Measurements from ENCODE around the gene LSS.
"Not testable (repeated sequence)": the region's sequence is repeated elsewhere in the genome, so short reads cannot be mapped to it uniquely, and the experiment has no call there.

The LSS gene

GRCh38 chr21:46245213-46245915 is 16.8 kb upstream of the LSS start:
- no peak for DNase-seq

- no peak for DNase-seq
Measured at GRCh38 chr21:46244602-46245001, 16.0 kb upstream of the LSS start.

GRCh38 chr21:46243960-46244361 is 15.4 kb upstream of the LSS start:
- no peak for DNase-seq

- no peak for DNase-seq
Measured at GRCh38 chr21:46243325-46243724, 14.8 kb upstream of the LSS start.

- not testable (repeated sequence) for DNase-seq
Measured at GRCh38 chr21:46241577-46241976, 13.0 kb upstream of the LSS start.

- no peak for DNase-seq
Measured at GRCh38 chr21:46239817-46240325, 11.3 kb upstream of the LSS start.

- no peak for DNase-seq
Measured at GRCh38 chr21:46237474-46237873, 8.9 kb upstream of the LSS start.

GRCh38 chr21:46234436-46234950 is 5.9 kb upstream of the LSS start:
- DNase-seq, result no peak

GRCh38 chr21:46229923-46230260 is 1.3 kb upstream of the LSS start:
- no peak for DNase-seq

GRCh38 chr21:46229133-46229922 is 754 bp upstream of the LSS start:
- DNase-seq, result no peak

GRCh38 chr21:46227811-46228344 is 696 bp downstream of the LSS start:
- no peak for DNase-seq

GRCh38 chr21:46226920-46227599 is 1.5 kb downstream of the LSS start:
- no peak for DNase-seq

- no peak for DNase-seq
Measured at GRCh38 chr21:46226146-46226545, 2.4 kb downstream of the LSS start.

GRCh38 chr21:46223661-46224060 is 4.9 kb downstream of the LSS start:
- not testable (repeated sequence) for DNase-seq

- DNase-seq, result no peak
Measured at GRCh38 chr21:46223217-46223616, 5.4 kb downstream of the LSS start.

- DNase-seq, result no peak
Measured at GRCh38 chr21:46222436-46223116, 6.0 kb downstream of the LSS start.

GRCh38 chr21:46221664-46222435 is 6.7 kb downstream of the LSS start:
- DNase-seq, result no peak

- no peak for DNase-seq
Measured at GRCh38 chr21:46220847-46221246, 7.7 kb downstream of the LSS start.

GRCh38 chr21:46220275-46220810 is 8.2 kb downstream of the LSS start:
- no peak for DNase-seq

GRCh38 chr21:46219591-46220239 is 8.9 kb downstream of the LSS start:
- DNase-seq, result no peak

Data from CD4-positive, alpha-beta T cell treated with Interleukin-10 for 1 hour (primary cell).